ENCODE results near the gene ARHGAP15.

GRCh38 chr2:143691121-143691520, 561.9 kb downstream of the ARHGAP15 start:
- TF ChIP-seq CTCF (IDR thresholded peaks at IDR 0.05; ENCODE audit: low read length) (no peak), EZH2 (IDR thresholded peaks at IDR 0.05; ENCODE audit: borderline replicate concordance, low read length) (no peak)
